ENCODE data around the gene SYT1. TPM values are rescaled to one million over a fixed set of nuclear protein-coding genes. Genes with fewer than 3 reads are reported as not detected.

The SYT1 gene
- total and polyA plus RNA-seq, 4 donors = 0.53 to 0.84 (median 0.64) TPM

- H3K27ac ChIP-seq (ENCODE audit: low read depth in 1 of 2, low read length in 2 of 2) = no peak overlapping the region
- H3K36me3 ChIP-seq (ENCODE audit: control insufficient read depth in 4 of 4, insufficient read depth in 3 of 4, low read depth in 1 of 4, low read length in 3 of 4) = no peaks in the 10 kb centered on the region
- H3K9me3 ChIP-seq (ENCODE audit: control insufficient read depth in 4 of 4, low read length in 3 of 4) = no peaks in the 10 kb centered on the region
- H3K4me1 ChIP-seq (ENCODE audit: control insufficient read depth in 4 of 4, insufficient read depth in 4 of 4, low read length in 3 of 4) = no peaks in the 10 kb centered on the region
- no peak overlapping the region for H3K4me3 ChIP-seq (ENCODE audit: low read depth in 1 of 3, low read length in 3 of 3)
- no peak for DNase-seq (ENCODE audit: low spot score)
- TF ChIP-seq CTCF (IDR thresholded peaks at IDR 0.05; ENCODE audit: low read depth, low read length, missing input control) = no peak
- TF ChIP-seq HNF4G (IDR thresholded peaks at IDR 0.05) = no peak
- no peak for TF ChIP-seq SP1 (IDR thresholded peaks at IDR 0.05)
- no peak for TF ChIP-seq HNF4A (conservative IDR thresholded peaks at IDR 0.05)
- no peak for TF ChIP-seq REST (IDR thresholded peaks at IDR 0.05)
- no peak for TF ChIP-seq NR2F2 (IDR thresholded peaks at IDR 0.05)
- TF ChIP-seq FOXA1 (IDR thresholded peaks at IDR 0.05) = no peak
- no peak for TF ChIP-seq MAX (IDR thresholded peaks at IDR 0.05)
- TF ChIP-seq ZBTB33 (IDR thresholded peaks at IDR 0.05) = no peak
- TF ChIP-seq ATF3 (IDR thresholded peaks at IDR 0.05) = no peak
- TF ChIP-seq RXRA (IDR thresholded peaks at IDR 0.05) = no peak
- TF ChIP-seq JUND (IDR thresholded peaks at IDR 0.05) = no peak
- no peak for TF ChIP-seq EGR1 (IDR thresholded peaks at IDR 0.05; ENCODE audit: low read depth in 2 of 2)
- no peak for TF ChIP-seq GABPA (IDR thresholded peaks at IDR 0.05 in 1 of 2, conservative IDR thresholded peaks at IDR 0.05 in 1 of 2)
- no peak for TF ChIP-seq TAF1 (conservative IDR thresholded peaks at IDR 0.05)
- no peak for TF ChIP-seq RAD21 (IDR thresholded peaks at IDR 0.05)
- no peak for TF ChIP-seq FOXA2 (IDR thresholded peaks at IDR 0.05)
- H3K9ac ChIP-seq (ENCODE audit: low read depth in 1 of 2, low read length in 2 of 2) = no peak overlapping the region
- no peaks in the 10 kb centered on the region for H3K27me3 ChIP-seq (ENCODE audit: control insufficient read depth in 4 of 4, insufficient read depth in 4 of 4, low read length in 3 of 4)
Observed at GRCh38 chr12:79056775-79057174, 192.2 kb downstream of the SYT1 start.

- Histone ChIP-seq H3K9ac (ENCODE audit: low read depth in 1 of 2, low read length in 2 of 2) (no peak overlapping the region), H3K27me3 (ENCODE audit: control insufficient read depth in 4 of 4, insufficient read depth in 4 of 4, low read length in 3 of 4) (no peaks in the 10 kb centered on the region), H3K4me1 (ENCODE audit: control insufficient read depth in 4 of 4, insufficient read depth in 4 of 4, low read length in 3 of 4) (no peaks in the 10 kb centered on the region), H3K27ac (ENCODE audit: low read depth in 1 of 2, low read length in 2 of 2) (no peak overlapping the region), H3K9me3 (ENCODE audit: control insufficient read depth in 4 of 4, low read length in 3 of 4) (no peaks in the 10 kb centered on the region), H3K4me3 (ENCODE audit: low read depth in 1 of 3, low read length in 3 of 3) (no peak overlapping the region), H3K36me3 (ENCODE audit: control insufficient read depth in 4 of 4, insufficient read depth in 3 of 4, low read depth in 1 of 4, low read length in 3 of 4) (no peaks in the 10 kb centered on the region)
- no peak for DNase-seq (ENCODE audit: low spot score)
- no peak for TF ChIP-seq HNF4G (IDR thresholded peaks at IDR 0.05)
- no peak for TF ChIP-seq YY1 (IDR thresholded peaks at IDR 0.05)
- no peak for TF ChIP-seq RAD21 (IDR thresholded peaks at IDR 0.05)
- TF ChIP-seq EGR1 (IDR thresholded peaks at IDR 0.05; ENCODE audit: low read depth in 2 of 2) = no peak
- TF ChIP-seq TAF1 (conservative IDR thresholded peaks at IDR 0.05) = no peak
- TF ChIP-seq REST (IDR thresholded peaks at IDR 0.05) = no peak
- no peak for TF ChIP-seq CTCF (IDR thresholded peaks at IDR 0.05; ENCODE audit: low read depth, low read length, missing input control)
- no peak for TF ChIP-seq FOXA2 (IDR thresholded peaks at IDR 0.05)
- no peak for TF ChIP-seq FOXA1 (IDR thresholded peaks at IDR 0.05)
- no peak for TF ChIP-seq NR2F2 (IDR thresholded peaks at IDR 0.05)
- no peak for TF ChIP-seq MAX (IDR thresholded peaks at IDR 0.05)
Observed at GRCh38 chr12:79057540-79057939, 193.0 kb downstream of the SYT1 start.

All from liver (tissue), 9 donors.